Activated naive CD8-positive, alpha-beta T cell treated with anti-CD3 and anti-CD28 coated beads, Interleukin-2, amount 50 U/mL, for 24 hours (primary cell): ENCODE data around the gene TOM1L2.

ENCODE experiments used
- ATAC-seq: fragments of 150-1000 bp; cut with Tn5 transposase; one replicate; pipeline ENCODE4 v1.10.0; 2021
- DNase-seq: peaks from one replicate; pipeline ENCODE4 v3.0.0; 2021
- H3K27ac Mint-ChIP-seq: one replicate; pipeline ENCODE4 v1.8.0; 2021; ENCODE audit warnings: mild to moderate bottlenecking, mixed read lengths
- H3K27me3 Mint-ChIP-seq: one replicate; pipeline ENCODE4 v1.8.0; 2021; ENCODE audit warnings: mixed read lengths
- H3K36me3 Mint-ChIP-seq: one replicate; pipeline ENCODE4 v1.8.0; 2021; ENCODE audit warnings: low read depth, mixed read lengths
- H3K4me1 Mint-ChIP-seq: one replicate; pipeline ENCODE4 v1.8.0; 2021; ENCODE audit warnings: mixed read lengths
- H3K4me3 Mint-ChIP-seq: one replicate; pipeline ENCODE4 v1.8.0; 2021; ENCODE audit warnings: mild to moderate bottlenecking, moderate library complexity, mixed read lengths
- H3K9me3 Mint-ChIP-seq: one replicate; pipeline ENCODE4 v1.8.0; 2021; ENCODE audit warnings: mixed read lengths

TOM1L2 gene

DNA sequence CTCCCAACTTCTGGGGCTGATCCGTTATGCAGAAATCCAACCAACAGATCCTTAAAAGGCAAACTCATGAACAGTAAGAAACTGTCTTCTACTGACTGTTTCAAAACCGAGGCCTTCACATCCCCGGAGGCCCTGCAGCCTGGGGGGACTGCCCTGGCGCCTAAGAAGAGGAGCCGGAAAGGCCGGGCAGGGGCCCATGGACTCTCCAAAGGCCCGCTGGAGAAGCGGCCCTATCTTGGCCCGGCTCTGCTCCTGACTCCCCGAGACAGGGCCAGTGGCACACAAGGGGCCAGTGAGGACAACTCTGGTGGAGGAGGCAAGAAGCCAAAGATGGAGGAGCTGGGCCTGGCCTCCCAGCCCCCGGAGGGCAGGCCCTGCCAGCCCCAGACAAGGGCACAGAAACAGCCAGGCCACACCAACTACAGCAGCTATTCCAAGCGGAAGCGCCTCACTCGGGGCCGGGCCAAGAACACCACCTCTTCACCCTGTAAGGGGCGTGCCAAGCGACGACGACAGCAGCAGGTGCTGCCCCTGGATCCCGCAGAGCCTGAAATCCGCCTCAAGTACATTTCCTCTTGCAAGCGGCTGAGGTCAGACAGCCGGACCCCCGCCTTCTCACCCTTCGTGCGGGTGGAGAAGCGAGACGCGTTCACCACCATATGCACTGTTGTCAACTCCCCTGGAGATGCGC is 174.9 kb downstream of the TOM1L2 start:
- H3K4me1 Mint-ChIP-seq: peaks cover 15% of the 10 kb centered on the region
- ATAC-seq (no peak), DNase-seq (no peak)
- H3K27me3 Mint-ChIP-seq: no peaks in the 10 kb centered on the region
- H3K36me3 Mint-ChIP-seq: peaks cover 9% of the 10 kb centered on the region
- no peak overlapping the region for H3K27ac Mint-ChIP-seq
- no peaks in the 10 kb centered on the region for H3K9me3 Mint-ChIP-seq
- H3K4me3 Mint-ChIP-seq: no peak overlapping the region

GRCh38 chr17:17796787-17797061 is 175.5 kb downstream of the TOM1L2 start:
- H3K36me3 Mint-ChIP-seq: peaks cover 9% of the 10 kb centered on the region
- peaks cover 21% of the 10 kb centered on the region for H3K4me1 Mint-ChIP-seq
- ATAC-seq (no peak), DNase-seq (no peak)
- no peak overlapping the region for H3K27ac Mint-ChIP-seq
- H3K4me3 Mint-ChIP-seq: no peak overlapping the region
- H3K27me3 Mint-ChIP-seq: no peaks in the 10 kb centered on the region
- no peaks in the 10 kb centered on the region for H3K9me3 Mint-ChIP-seq

DNA sequence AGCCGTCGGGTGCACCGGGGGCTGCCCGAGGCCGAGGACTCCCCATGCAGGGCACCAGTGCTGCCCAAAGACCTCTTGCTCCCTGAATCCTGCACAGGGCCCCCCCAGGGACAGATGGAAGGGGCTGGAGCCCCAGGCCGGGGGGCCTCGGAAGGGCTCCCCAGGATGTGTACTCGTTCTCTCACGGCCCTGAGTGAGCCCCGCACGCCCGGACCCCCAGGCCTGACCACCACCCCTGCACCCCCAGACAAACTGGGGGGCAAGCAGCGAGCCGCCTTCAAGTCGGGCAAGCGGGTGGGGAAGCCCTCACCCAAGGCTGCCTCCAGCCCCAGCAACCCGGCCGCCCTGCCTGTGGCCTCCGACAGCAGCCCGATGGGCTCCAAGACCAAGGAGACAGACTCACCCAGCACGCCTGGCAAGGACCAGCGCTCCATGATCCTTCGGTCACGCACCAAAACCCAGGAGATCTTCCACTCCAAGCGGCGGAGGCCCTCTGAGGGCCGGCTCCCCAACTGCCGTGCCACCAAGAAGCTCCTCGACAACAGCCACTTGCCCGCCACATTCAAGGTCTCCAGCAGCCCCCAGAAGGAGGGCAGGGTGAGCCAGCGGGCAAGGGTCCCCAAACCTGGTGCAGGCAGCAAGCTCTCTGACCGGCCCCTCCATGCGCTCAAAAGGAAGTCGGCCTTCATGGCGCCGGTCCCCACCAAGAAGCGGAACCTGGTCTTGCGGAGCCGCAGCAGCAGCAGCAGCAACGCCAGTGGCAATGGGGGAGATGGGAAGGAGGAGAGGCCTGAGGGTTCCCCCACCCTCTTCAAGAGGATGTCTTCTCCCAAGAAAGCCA is 176.0 kb downstream of the TOM1L2 start:
- Mint-ChIP-seq H3K9me3 (no peaks in the 10 kb centered on the region), H3K4me1 (peaks cover 23% of the 10 kb centered on the region), H3K4me3 (no peak overlapping the region), H3K27ac (no peak overlapping the region), H3K36me3 (peaks cover 9% of the 10 kb centered on the region), H3K27me3 (no peaks in the 10 kb centered on the region)
- DNase-seq (no peak), ATAC-seq (no peak)

GRCh38 chr17:17795296-17795695 is 176.9 kb downstream of the TOM1L2 start:
- no peak overlapping the region for H3K27ac Mint-ChIP-seq
- ATAC-seq (no peak), DNase-seq (no peak)
- no peak overlapping the region for H3K4me3 Mint-ChIP-seq
- H3K9me3 Mint-ChIP-seq: no peaks in the 10 kb centered on the region
- peaks cover 9% of the 10 kb centered on the region for H3K36me3 Mint-ChIP-seq
- peaks cover 23% of the 10 kb centered on the region for H3K4me1 Mint-ChIP-seq
- H3K27me3 Mint-ChIP-seq: no peaks in the 10 kb centered on the region

DNA sequence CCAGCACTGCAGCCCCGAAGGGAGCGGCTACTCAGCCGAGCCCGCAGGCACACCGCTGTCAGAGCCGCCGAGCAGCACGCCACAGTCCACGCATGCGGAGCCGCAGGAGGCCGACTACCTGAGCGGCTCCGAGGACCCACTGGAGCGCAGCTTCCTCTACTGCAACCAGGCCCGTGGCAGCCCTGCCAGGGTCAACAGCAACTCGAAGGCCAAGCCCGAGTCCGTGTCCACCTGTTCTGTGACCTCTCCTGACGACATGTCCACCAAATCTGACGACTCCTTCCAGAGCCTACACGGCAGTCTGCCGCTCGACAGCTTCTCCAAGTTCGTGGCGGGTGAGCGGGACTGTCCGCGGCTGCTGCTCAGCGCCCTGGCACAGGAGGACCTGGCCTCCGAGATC is 177.8 kb downstream of the TOM1L2 start:
- no peak overlapping the region for H3K27ac Mint-ChIP-seq
- ATAC-seq (no peak), DNase-seq (no peak)
- no peak overlapping the region for H3K4me3 Mint-ChIP-seq
- no peaks in the 10 kb centered on the region for H3K27me3 Mint-ChIP-seq
- H3K4me1 Mint-ChIP-seq: peaks cover 23% of the 10 kb centered on the region
- H3K36me3 Mint-ChIP-seq: peaks cover 9% of the 10 kb centered on the region
- H3K9me3 Mint-ChIP-seq: no peaks in the 10 kb centered on the region
